MM.1S (cell line): ENCODE results near the gene DIO1.

Experiments used
- CTCF ChIP-seq: fragments of 300-600 bp; sonication (generic); IDR thresholded peaks from 2 replicates; pipeline ENCODE4 v1.5.1; 2016; ENCODE audit warnings: antibody characterized with exemption, low read length, mixed read lengths
- EZH2 ChIP-seq: fragments of 300-600 bp; sonication (generic); optimal IDR thresholded peaks from 2 replicates; pipeline ENCODE3; 2017; ENCODE audit warnings: low read depth, mild to moderate bottlenecking, antibody characterized with exemption, low read length, mixed read lengths
- EZH2phosphoT487 ChIP-seq: fragments of 300-600 bp; sonication (generic); IDR thresholded peaks from 2 replicates; pipeline ENCODE4 v1.6.1; 2018; ENCODE audit warnings: antibody characterized with exemption, low read length

DNA sequence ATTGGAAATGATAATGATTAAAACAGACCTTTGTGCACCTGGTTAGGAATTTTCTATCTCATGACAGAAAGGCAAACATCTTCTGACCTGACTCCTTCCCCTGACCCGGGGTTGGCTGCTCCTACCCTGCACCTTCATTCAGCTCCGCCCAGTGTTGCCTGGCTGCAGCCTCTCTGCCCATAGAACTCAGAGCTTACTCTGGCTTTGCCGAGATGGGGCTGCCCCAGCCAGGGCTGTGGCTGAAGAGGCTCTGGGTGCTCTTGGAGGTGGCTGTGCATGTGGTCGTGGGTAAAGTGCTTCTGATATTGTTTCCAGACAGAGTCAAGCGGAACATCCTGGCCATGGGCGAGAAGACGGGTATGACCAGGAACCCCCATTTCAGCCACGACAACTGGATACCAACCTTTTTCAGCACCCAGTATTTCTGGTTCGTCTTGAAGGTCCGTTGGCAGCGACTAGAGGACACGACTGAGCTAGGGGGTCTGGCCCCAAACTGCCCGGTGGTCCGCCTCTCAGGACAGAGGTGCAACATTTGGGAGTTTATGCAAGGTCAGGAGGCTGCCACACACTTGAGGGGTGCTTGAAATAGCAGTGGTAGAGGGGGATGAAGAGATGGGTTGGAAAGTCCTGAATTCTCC, at the start of gene DIO1:
- TF ChIP-seq CTCF (no peak), EZH2 (no peak), EZH2phosphoT487 (no peak)
